ENCODE data around the gene TUBB. TPM values are rescaled to one million over a fixed set of nuclear protein-coding genes. Genes with fewer than 3 reads are reported as not detected.
A peak's percentile ranks its signal among the peaks of the same experiment; 100 is the strongest.
"Not testable (repeated sequence)": the region's sequence is repeated elsewhere in the genome, so short reads cannot be mapped to it uniquely, and the experiment has no call there.

The TUBB gene
- total RNA-seq, 6 experiments from 2014 or later: 150 to 268 (median 241) TPM

GRCh38 chr6:30722280-30723112 is 2.3 kb downstream of the TUBB start:
- WGBS (ENCODE audit: insufficient coverage, low coverage, low lambda C conversion rate, missing lambda C conversion rate): 4% methylated on average over 25 of the region's 27 CpGs
- H3K9me3 ChIP-seq: no peaks in the 10 kb centered on the region
- peaks cover 9 to 40% (median 20%) of the 10 kb centered on the region in 4 donors for H3K36me3 ChIP-seq
- H3K27me3 ChIP-seq: no peaks in the 10 kb centered on the region
- peaks cover 0 to 31% (median 16%) of the 10 kb centered on the region in 4 donors for H3K4me1 ChIP-seq
- H3K27ac ChIP-seq: peak overlapping the region; percentile 43 to 90 (median 71)
- no peak for TF ChIP-seq POLR2A (IDR thresholded peaks at IDR 0.05)
- TF ChIP-seq CTCF (IDR thresholded peaks at IDR 0.05): peak; percentile 91 to 97 (median 96)
- intact Hi-C loops (cut with DNase I): loop anchor here in 1 of 2 donors (2.0 kb wide), 1 partner anchor 44 kb away; no protein-coding TSS in a partner anchor
- peak overlapping the region; percentile 88 to 94 (median 91) for H3K4me3 ChIP-seq
- DNase-seq (peak; percentile 79 to 84 (median 82)), ATAC-seq (peak; percentile 10 to 45 (median 35))

GRCh38 chr6:30723159-30723842 is 3.1 kb downstream of the TUBB start:
- ATAC-seq, H3K27me3 ChIP-seq, H3K4me3 ChIP-seq, H3K9me3 ChIP-seq, H3K27ac ChIP-seq: not testable (repeated sequence)
- 24% methylated on average over 3 of the region's 16 CpGs for WGBS (ENCODE audit: insufficient coverage, low coverage, low lambda C conversion rate, missing lambda C conversion rate)
- intact Hi-C loops (cut with DNase I): loop anchor here in 1 of 2 donors (2.0 kb wide), 1 partner anchor 44 kb away; no protein-coding TSS in a partner anchor
- H3K36me3 ChIP-seq: peaks cover 9 to 46% (median 23%) of the 10 kb centered on the region in 4 donors
- DNase-seq: peak in 2 of 3 donors; percentile 31 to 35
- peaks cover 0 to 27% (median 13%) of the 10 kb centered on the region in 4 donors for H3K4me1 ChIP-seq

- H3K4me3 ChIP-seq, H3K27me3 ChIP-seq, ATAC-seq, H3K27ac ChIP-seq, H3K9me3 ChIP-seq: not testable (repeated sequence)
- DNase-seq: peak in 1 of 3 donors; percentile 37
- Histone ChIP-seq H3K36me3 (peaks cover 9 to 51% (median 27%) of the 10 kb centered on the region in 4 donors), H3K4me1 (peaks cover 0 to 23% (median 10%) of the 10 kb centered on the region in 4 donors)
- WGBS (ENCODE audit: insufficient coverage, low coverage, low lambda C conversion rate, missing lambda C conversion rate): 68% methylated on average over 10 of the region's 29 CpGs
- intact Hi-C loops (cut with DNase I): loop anchor here in 1 of 2 donors (2.0 kb wide), 1 partner anchor 45 kb away; no protein-coding TSS in a partner anchor
- TF ChIP-seq CTCF (IDR thresholded peaks at IDR 0.05): peak in 1 of 4 donors; percentile 5
These were observed 3.9 kb downstream of the TUBB start for GRCh38 chr6:30723843-30724741.

- Histone ChIP-seq H3K9me3 (no peaks in the 10 kb centered on the region), H3K27me3 (no peaks in the 10 kb centered on the region), H3K4me3 (no peak overlapping the region), H3K36me3 (peaks cover 9 to 61% (median 35%) of the 10 kb centered on the region in 4 donors), H3K27ac (no peak overlapping the region), H3K4me1 (peaks cover 0 to 20% (median 7%) of the 10 kb centered on the region in 4 donors)
- intact Hi-C loops (cut with DNase I): no loop called here
- ATAC-seq (no peak), DNase-seq (no peak)
- TF ChIP-seq CTCF (IDR thresholded peaks at IDR 0.05): no peak
- 47% methylated on average over 6 of the region's 6 CpGs for WGBS (ENCODE audit: insufficient coverage, low coverage, low lambda C conversion rate, missing lambda C conversion rate)
These were observed 4.9 kb downstream of the TUBB start for GRCh38 chr6:30724906-30725667.

Measured in right lobe of liver (tissue), 6 donors.